Vagina (tissue), 2 donors: Measurements from ENCODE around the gene VAV3. TPM values are rescaled to one million over a fixed set of nuclear protein-coding genes. Genes with fewer than 3 reads are reported as not detected.

Source experiments
- DNase-seq, 2 donors: peaks; one replicate each; pipeline ENCODE4 v3.0.0-alpha.2; 2017; ENCODE audit errors: extremely low spot score in 2 of 2
- H3K27ac ChIP-seq: fragments of 200-600 bp; sonication (generic); one replicate; pipeline ENCODE4 v1.5.1; 2019
- H3K27me3 ChIP-seq: fragments of 200-600 bp; sonication (generic); one replicate; pipeline ENCODE4 v1.5.1; 2019
- H3K36me3 ChIP-seq, 2 donors: fragments of 200-600 bp; sonication (generic); one replicate each; pipeline ENCODE4 v1.5.1; 2017 to 2019
- H3K4me1 ChIP-seq: fragments of 200-600 bp; sonication (generic); one replicate; pipeline ENCODE4 v1.5.1; 2019
- H3K4me3 ChIP-seq, 2 donors: fragments of 200-600 bp; sonication (generic); 1 replicate in 1 of 2; 2 replicates in 1 of 2; pipeline ENCODE4 v1.5.1; 2016 to 2019
- H3K9me3 ChIP-seq: fragments of 200-600 bp; sonication (generic); one replicate; pipeline ENCODE4 v1.5.1; 2019
- CTCF ChIP-seq, 3 experiments: fragments of 450-650 bp in 2 of 3; fragments of 200-600 bp in 1 of 3; sonication (generic) in 1 of 3; IDR thresholded peaks; one replicate each; pipeline ENCODE4 v1.5.1; 2017 to 2019; ENCODE audit warnings: antibody characterized with exemption in 3 of 3, mild to moderate bottlenecking in 2 of 3, moderate library complexity in 2 of 3
- POLR2A ChIP-seq, 2 donors: fragments of 450-650 bp; IDR thresholded peaks; one replicate each; pipeline ENCODE4 v1.6.1; 2017; ENCODE audit warnings: antibody characterized with exemption in 2 of 2, mild to moderate bottlenecking in 2 of 2, moderate library complexity in 2 of 2
- POLR2AphosphoS5 ChIP-seq, 2 donors: sonication (generic); formaldehyde crosslinking; IDR thresholded peaks; one replicate each; pipeline ENCODE4 v1.9.0; 2017; ENCODE audit warnings: antibody characterized with exemption in 2 of 2, mild to moderate bottlenecking in 2 of 2, low read depth in 1 of 2; ENCODE audit not compliant: insufficient read depth in 1 of 2
- intact Hi-C: fragments of 100-400 bp; cut with DNase I; formaldehyde crosslinking; loops from one replicate; pipeline ENCODE4 v1.15.1; 2023
- total RNA-seq: library from RNA; depleted of rRNA; stranded (reverse); fragments of >200 nt; gene quantifications from one replicate; pipeline ENCODE4 v1.2.3, GENCODE V29; 2016

VAV3 gene
- total RNA-seq, 1 donor from 2014 or later: 67.5 TPM

- Histone ChIP-seq H3K9me3 (no peaks in the 10 kb centered on the region), H3K27me3 (no peaks in the 10 kb centered on the region), H3K4me1 (peaks cover 41% of the 10 kb centered on the region), H3K4me3 (no peak overlapping the region), H3K36me3 (no peaks in the 10 kb centered on the region), H3K27ac (no peak overlapping the region)
- DNase-seq: no peak
- TF ChIP-seq POLR2A (IDR thresholded peaks at IDR 0.05) (no peak), CTCF (IDR thresholded peaks at IDR 0.05) (no peak), POLR2AphosphoS5 (IDR thresholded peaks at IDR 0.05; ENCODE audit: insufficient read depth in 1 of 2, low read depth in 1 of 2) (no peak)
- intact Hi-C loops: no loop called here
These were observed 342.4 kb downstream of the VAV3 start for GRCh38 chr1:107622535-107622934.

GRCh38 chr1:107620753-107621152, 344.2 kb downstream of the VAV3 start:
- no peak for TF ChIP-seq CTCF (IDR thresholded peaks at IDR 0.05)
- no peak for TF ChIP-seq POLR2AphosphoS5 (IDR thresholded peaks at IDR 0.05; ENCODE audit: insufficient read depth in 1 of 2, low read depth in 1 of 2)
- no peak for TF ChIP-seq POLR2A (IDR thresholded peaks at IDR 0.05)
- Histone ChIP-seq H3K36me3 (peaks cover 0 to 4% of the 10 kb centered on the region in 2 donors), H3K4me3 (no peak overlapping the region), H3K9me3 (no peaks in the 10 kb centered on the region), H3K27ac (no peak overlapping the region), H3K27me3 (no peaks in the 10 kb centered on the region), H3K4me1 (peaks cover 25% of the 10 kb centered on the region)
- DNase-seq: no peak
- intact Hi-C loops: no loop called here

- Histone ChIP-seq H3K9me3 (no peaks in the 10 kb centered on the region), H3K4me1 (peaks cover 8% of the 10 kb centered on the region), H3K4me3 (no peak overlapping the region), H3K27me3 (no peaks in the 10 kb centered on the region), H3K27ac (no peak overlapping the region), H3K36me3 (peaks cover 0 to 9% of the 10 kb centered on the region in 2 donors)
- TF ChIP-seq CTCF (IDR thresholded peaks at IDR 0.05) (no peak), POLR2A (IDR thresholded peaks at IDR 0.05) (no peak), POLR2AphosphoS5 (IDR thresholded peaks at IDR 0.05; ENCODE audit: insufficient read depth in 1 of 2, low read depth in 1 of 2) (no peak)
- intact Hi-C loops: no loop called here
- DNase-seq: no peak
These were observed 346.4 kb downstream of the VAV3 start for GRCh38 chr1:107618539-107618938.

- H3K27ac ChIP-seq: no peak overlapping the region
- H3K4me1 ChIP-seq: peaks cover 4% of the 10 kb centered on the region
- no peak for DNase-seq
- no peaks in the 10 kb centered on the region for H3K27me3 ChIP-seq
- peaks cover 0 to 9% of the 10 kb centered on the region in 2 donors for H3K36me3 ChIP-seq
- TF ChIP-seq CTCF (IDR thresholded peaks at IDR 0.05) (no peak), POLR2AphosphoS5 (IDR thresholded peaks at IDR 0.05; ENCODE audit: insufficient read depth in 1 of 2, low read depth in 1 of 2) (no peak), POLR2A (IDR thresholded peaks at IDR 0.05) (no peak)
- intact Hi-C loops: no loop called here
- H3K9me3 ChIP-seq: no peaks in the 10 kb centered on the region
- no peak overlapping the region for H3K4me3 ChIP-seq
These were observed 347.1 kb downstream of the VAV3 start for GRCh38 chr1:107617921-107618320.

- H3K36me3 ChIP-seq: peaks cover 0 to 9% of the 10 kb centered on the region in 2 donors
- H3K27me3 ChIP-seq: no peaks in the 10 kb centered on the region
- DNase-seq: no peak
- TF ChIP-seq CTCF (IDR thresholded peaks at IDR 0.05) (no peak), POLR2AphosphoS5 (IDR thresholded peaks at IDR 0.05; ENCODE audit: insufficient read depth in 1 of 2, low read depth in 1 of 2) (no peak)
- peaks cover 4% of the 10 kb centered on the region for H3K4me1 ChIP-seq
- intact Hi-C loops: no loop called here
- no peak overlapping the region for H3K27ac ChIP-seq
- H3K9me3 ChIP-seq: no peaks in the 10 kb centered on the region
- H3K4me3 ChIP-seq: no peak overlapping the region
These were observed 347.5 kb downstream of the VAV3 start for GRCh38 chr1:107617456-107617855.
